NCI-H1417 treated with DMSO at 0.1 percent for 48 hours (cell line): ENCODE results near the gene PAN2.

Experiments
- DNase-seq: peaks from one replicate; lab custom pipeline; 2025; lab: John Stamatoyannopoulos, UW

PAN2 gene

GRCh38 chr12:56271031-56271430 is 62.8 kb downstream of the PAN2 start:
- DNase-seq: no peak

GRCh38 chr12:56267443-56268071 is 66.2 kb downstream of the PAN2 start:
- DNase-seq: no peak

DNA sequence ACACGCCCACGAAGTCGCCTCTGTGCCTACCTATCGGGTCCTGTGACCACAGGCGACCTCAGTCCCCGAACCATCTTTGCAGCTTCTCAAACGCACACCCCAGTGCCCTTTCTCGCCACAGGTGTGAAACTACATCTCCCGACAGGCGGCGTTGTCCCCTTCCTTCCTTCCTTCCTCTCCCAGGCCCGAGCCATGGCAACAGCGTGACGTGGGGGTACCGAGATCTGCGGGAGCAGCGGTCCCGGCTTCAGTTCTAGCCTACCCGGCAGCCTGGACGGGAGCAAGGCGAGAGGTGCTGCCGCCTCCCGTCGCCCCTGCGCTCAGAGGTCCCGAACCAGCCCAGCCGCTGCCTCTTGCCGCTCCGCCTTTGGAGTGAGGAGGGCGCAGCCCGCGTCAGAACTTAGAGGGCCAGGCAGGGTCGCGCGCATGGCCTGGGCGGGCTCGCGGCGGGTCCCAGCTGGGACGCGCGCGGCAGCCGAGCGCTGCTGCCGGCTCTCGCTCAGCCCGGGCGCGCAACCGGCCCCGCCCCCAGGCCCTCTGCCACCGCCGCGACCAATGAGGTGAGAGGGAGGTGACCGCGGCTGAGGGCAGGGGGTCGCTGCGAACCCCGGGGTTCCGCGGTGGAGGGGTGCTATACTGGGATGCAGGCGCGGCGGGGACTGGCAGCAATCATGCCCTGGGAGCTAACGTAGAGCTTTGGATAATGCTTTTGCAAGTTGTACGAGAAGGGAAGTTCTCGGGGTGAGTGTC is 66.9 kb downstream of the PAN2 start, which contains the start of gene COQ10A:
Gene COQ10A, plus strand, starts transcription at position 250 of the 750 bp plus-strand sequence. Its CDS starts 177 bp downstream, at position 427.
- peak; percentile 73 for DNase-seq
